C4-2B (cell line): ENCODE data around the gene CBLN3.

Experiments
- CTCF ChIP-seq: fragments of 450-650 bp; conservative IDR thresholded peaks from 2 replicates; pipeline ENCODE4 v1.5.1; 2017; ENCODE audit warnings: mild to moderate bottlenecking
- ZFX ChIP-seq: fragments of 450-650 bp; IDR thresholded peaks from 2 replicates; pipeline ENCODE4 v1.6.1; 2017

GRCh38 chr14:24461336-24461735, 31.9 kb upstream of the CBLN3 start:
- TF ChIP-seq CTCF: no peak
- no peak for TF ChIP-seq ZFX
